Brain microvascular endothelial cell (primary cell): ENCODE results near the gene ZRANB1.

ENCODE experiments used
- DNase-seq: peaks from one replicate; pipeline ENCODE4 v3.0.0-alpha.2; 2020
- H3K27ac ChIP-seq: fragments of 250-450 bp; sonication (Bioruptor Pico); 2 replicates; pipeline ENCODE4 v1.5.1; 2020; ENCODE audit warnings: mild to moderate bottlenecking, moderate library complexity
- H3K27me3 ChIP-seq: fragments of 250-450 bp; sonication (Bioruptor Pico); replicated peaks from 2 replicates; pipeline ENCODE4 v1.5.1; 2020; ENCODE audit warnings: mild to moderate bottlenecking
- H3K36me3 ChIP-seq: fragments of 250-450 bp; sonication (Bioruptor Pico); replicated peaks from 2 replicates; pipeline ENCODE4 v1.5.1; 2020; ENCODE audit warnings: mild to moderate bottlenecking
- H3K4me3 ChIP-seq: 2 replicates; pipeline ENCODE4 v1.5.1; 2011; ENCODE audit warnings: low read depth, mild to moderate bottlenecking, control low read depth, low read length, moderate library complexity
- in situ Hi-C: cut with HindIII; loops from 2 replicates; pipeline ENCODE4 v1.10.0; 2017; ENCODE audit warnings: low sequenced_read_pairs, low pct_ligation_motif_present
- TF ChIP-seq, protein P1 (sequence below): IDR thresholded peaks from 2 replicates; pipeline ENCODE4 v1.5.1; 2011; ENCODE audit warnings: low read depth, mild to moderate bottlenecking, moderate library complexity, low read length, control low read depth, inconsistent platforms; ENCODE audit errors: missing control alignments

Gene ZRANB1

DNA sequence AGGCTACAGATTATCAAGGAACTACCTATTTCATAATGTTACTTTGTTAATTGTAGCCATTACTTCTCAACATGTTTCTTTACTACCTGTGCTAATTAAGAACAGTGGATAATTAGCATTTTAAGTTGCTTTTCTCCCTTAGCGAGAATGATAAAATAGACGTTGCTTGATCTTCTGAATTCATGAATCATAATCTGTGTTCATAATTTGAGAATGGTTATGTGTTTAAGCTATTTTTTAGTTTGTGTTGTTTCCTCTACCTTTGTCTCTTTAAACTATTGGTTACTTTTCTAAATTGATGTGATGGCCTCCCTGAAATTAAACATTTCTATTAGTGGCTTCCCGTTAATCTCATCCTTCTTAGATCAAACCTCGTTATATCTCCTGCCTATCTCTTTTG lies at the start of gene ZRANB1:
Gene ZRANB1, plus strand, starts transcription at position 301 of the 400 bp plus-strand sequence. CDS start 371 bp downstream, outside the sequence.
- TF ChIP-seq, protein P1, sequence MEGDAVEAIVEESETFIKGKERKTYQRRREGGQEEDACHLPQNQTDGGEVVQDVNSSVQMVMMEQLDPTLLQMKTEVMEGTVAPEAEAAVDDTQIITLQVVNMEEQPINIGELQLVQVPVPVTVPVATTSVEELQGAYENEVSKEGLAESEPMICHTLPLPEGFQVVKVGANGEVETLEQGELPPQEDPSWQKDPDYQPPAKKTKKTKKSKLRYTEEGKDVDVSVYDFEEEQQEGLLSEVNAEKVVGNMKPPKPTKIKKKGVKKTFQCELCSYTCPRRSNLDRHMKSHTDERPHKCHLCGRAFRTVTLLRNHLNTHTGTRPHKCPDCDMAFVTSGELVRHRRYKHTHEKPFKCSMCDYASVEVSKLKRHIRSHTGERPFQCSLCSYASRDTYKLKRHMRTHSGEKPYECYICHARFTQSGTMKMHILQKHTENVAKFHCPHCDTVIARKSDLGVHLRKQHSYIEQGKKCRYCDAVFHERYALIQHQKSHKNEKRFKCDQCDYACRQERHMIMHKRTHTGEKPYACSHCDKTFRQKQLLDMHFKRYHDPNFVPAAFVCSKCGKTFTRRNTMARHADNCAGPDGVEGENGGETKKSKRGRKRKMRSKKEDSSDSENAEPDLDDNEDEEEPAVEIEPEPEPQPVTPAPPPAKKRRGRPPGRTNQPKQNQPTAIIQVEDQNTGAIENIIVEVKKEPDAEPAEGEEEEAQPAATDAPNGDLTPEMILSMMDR, result no peak
- no peak within 1 kb of the TSS for H3K4me3 ChIP-seq
- no peaks in the 10 kb centered on the region for H3K27me3 ChIP-seq
- no peak within 1 kb of the TSS for H3K27ac ChIP-seq
- H3K36me3 ChIP-seq, result peaks cover 4% of the 10 kb centered on the region
- in situ Hi-C loops, result no loop called here
- DNase-seq, result no peak

DNA sequence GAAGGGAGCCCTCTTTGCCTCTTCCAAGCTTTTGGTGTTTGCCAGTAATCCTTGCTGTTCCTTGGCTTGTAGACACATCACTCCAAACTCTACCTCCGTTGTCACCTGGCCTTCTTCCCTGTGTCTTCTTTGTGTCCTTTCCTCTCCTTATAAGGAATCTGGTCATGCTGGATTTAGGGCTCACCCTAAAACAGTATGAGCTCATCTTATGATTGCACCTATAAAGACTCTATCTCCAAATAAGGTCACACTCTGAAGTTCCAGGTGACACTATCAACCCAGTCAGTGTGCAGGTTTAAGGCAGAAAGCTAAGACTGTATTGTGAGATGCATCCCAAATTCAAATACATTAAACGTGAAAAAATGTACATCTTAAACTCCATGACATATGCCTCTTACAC lies 49.0 kb upstream of the ZRANB1 start:
- Histone ChIP-seq H3K27ac (no peak overlapping the region), H3K27me3 (no peaks in the 10 kb centered on the region), H3K36me3 (no peaks in the 10 kb centered on the region), H3K4me3 (no peak overlapping the region)
- in situ Hi-C loops, result no loop called here
- TF ChIP-seq, protein P1, result no peak
- DNase-seq, result no peak

DNA sequence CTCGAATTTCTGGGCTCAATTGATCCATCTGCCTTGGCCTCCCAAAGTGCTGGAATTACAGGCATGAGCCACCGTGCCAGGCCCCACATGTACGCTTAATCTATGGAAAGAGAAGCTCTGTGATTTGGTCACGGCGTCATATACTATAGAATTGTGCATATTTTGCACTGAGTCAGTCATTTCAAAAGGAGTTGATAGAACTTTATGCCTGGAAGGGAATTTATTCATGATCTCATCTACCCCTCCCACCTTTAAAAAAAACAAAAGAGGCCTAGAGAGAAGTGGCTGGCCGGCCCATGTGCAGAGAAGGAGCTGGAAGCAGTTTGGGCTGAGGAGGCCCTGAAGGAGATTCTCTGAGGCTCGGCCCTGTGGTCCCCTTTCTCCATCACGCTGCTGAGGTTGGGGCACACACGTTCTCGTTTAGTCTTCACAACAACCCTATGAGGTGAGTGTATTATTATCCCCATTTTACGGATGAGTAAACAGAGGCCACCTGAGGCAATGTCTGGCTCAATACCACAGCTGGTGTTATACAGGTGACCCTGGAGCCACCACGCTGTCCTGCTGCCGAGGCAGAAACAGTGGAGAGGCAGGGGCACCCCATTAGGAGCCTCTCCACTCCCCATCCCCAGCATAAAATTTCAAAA lies 47.2 kb upstream of the ZRANB1 start:
- in situ Hi-C loops, result no loop called here
- no peak overlapping the region for H3K4me3 ChIP-seq
- no peak overlapping the region for H3K27ac ChIP-seq
- no peak for DNase-seq
- H3K36me3 ChIP-seq, result no peaks in the 10 kb centered on the region
- TF ChIP-seq, protein P1, result no peak
- H3K27me3 ChIP-seq, result no peaks in the 10 kb centered on the region

DNA sequence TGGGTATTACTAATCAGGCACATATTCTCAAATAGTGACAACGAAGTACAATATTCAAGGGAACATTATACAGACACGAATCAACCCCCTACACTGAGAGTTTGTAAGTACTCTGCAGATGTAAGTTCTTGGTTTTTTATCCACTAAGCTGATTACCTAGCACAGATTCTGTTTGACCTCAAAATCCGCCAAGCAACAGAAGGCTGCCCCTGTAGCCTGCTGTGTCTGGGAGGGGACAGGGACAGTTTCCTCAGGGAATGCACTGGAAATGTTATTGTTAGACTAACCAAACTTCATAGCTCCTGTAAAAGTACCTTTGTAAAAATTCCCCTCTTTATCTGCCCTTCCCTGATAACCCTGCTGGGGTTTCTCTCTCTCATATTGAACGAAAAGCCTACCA lies 45.2 kb upstream of the ZRANB1 start:
- no peaks in the 10 kb centered on the region for H3K27me3 ChIP-seq
- in situ Hi-C loops, result no loop called here

DNA sequence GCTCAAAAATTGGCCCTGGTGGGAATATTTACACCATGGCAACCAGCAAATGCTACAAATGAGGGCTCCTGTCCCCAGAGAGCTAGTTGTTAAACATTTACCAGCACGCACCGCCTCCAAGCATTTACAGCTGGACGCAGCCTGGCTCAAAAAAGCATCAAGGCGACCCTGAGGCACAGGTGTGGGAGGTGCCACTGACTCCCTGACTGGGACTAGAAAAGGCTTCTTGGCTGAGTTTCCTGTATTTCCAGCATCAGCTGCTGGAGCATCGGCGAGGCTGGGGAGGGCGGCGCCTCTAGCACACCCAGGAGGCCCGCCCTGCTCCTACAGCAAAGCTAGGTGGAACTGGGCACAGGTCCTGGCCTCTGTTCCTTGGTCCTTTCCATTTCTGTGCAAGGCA lies 43.5 kb upstream of the ZRANB1 start:
- no peaks in the 10 kb centered on the region for H3K36me3 ChIP-seq
- no peak for DNase-seq
- TF ChIP-seq, protein P1, result no peak
- in situ Hi-C loops, result no loop called here
- H3K4me3 ChIP-seq, result no peak overlapping the region
- no peak overlapping the region for H3K27ac ChIP-seq
- H3K27me3 ChIP-seq, result no peaks in the 10 kb centered on the region

More for the DNA sequence above, 45.2 kb upstream of the ZRANB1 start:
- H3K27ac ChIP-seq, result no peak overlapping the region
- H3K4me3 ChIP-seq, result no peak overlapping the region
- no peak for DNase-seq
- no peaks in the 10 kb centered on the region for H3K36me3 ChIP-seq
- TF ChIP-seq, protein P1, result no peak

DNA sequence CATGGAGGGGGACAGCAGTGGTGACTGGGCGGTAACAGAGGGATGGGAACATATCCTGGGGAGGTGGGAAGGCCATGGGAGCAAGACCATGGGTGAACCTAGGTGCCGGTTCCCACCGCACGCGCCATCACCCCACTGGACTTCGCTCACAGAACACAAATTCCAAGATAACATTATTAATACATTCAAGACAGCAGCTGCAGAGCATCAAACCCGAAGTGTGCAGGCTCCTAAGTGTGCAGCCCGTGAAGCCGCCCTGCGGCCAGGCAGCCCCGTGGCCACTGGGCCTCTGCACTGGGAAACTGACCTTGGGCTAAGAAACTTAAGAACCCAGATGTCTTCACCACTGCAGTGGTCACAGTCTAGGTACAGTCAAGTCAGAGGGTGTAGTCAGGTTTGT lies 42.8 kb upstream of the ZRANB1 start:
- TF ChIP-seq, protein P1, result no peak
- Histone ChIP-seq H3K27me3 (no peaks in the 10 kb centered on the region), H3K36me3 (no peaks in the 10 kb centered on the region), H3K4me3 (no peak overlapping the region), H3K27ac (no peak overlapping the region)
- in situ Hi-C loops, result no loop called here
- no peak for DNase-seq
